CD4-positive, CD25-positive, alpha-beta regulatory T cell (primary cell): ENCODE results near the gene SEPHS1. TPM values are rescaled to one million over a fixed set of nuclear protein-coding genes. Genes with fewer than 3 reads are reported as not detected.

Experiments
- ATAC-seq, 2 donors: fragments of 150-1000 bp; cut with Tn5 transposase; one replicate each; pipeline ENCODE4 v1.10.0; 2021; ENCODE audit warnings: low read depth in 2 of 2, moderate number of reproducible peaks in 2 of 2, moderate library complexity in 1 of 2
- DNase-seq, 3 donors: peaks; one replicate each; pipeline versions ENCODE4 v3.0.0 to v3.0.0-alpha.2; 2012 to 2022; ENCODE audit warnings: mixed read lengths in 1 of 3
- H3K27ac ChIP-seq: one replicate; pipeline ENCODE4 v1.7.0; 2013; ENCODE audit warnings: mild to moderate bottlenecking, low read length; ENCODE audit not compliant: insufficient read depth, poor library complexity, severe bottlenecking
- H3K27me3 ChIP-seq: one replicate; pipeline ENCODE4 v1.7.0; 2013; ENCODE audit warnings: low read length; ENCODE audit not compliant: control insufficient read depth, insufficient read depth
- H3K36me3 ChIP-seq: one replicate; pipeline ENCODE4 v1.7.0; 2013; ENCODE audit warnings: mild to moderate bottlenecking, low read length, moderate library complexity; ENCODE audit not compliant: control insufficient read depth, insufficient read depth
- H3K4me1 ChIP-seq: 2 replicates; pipeline ENCODE4 v1.7.0; 2013; ENCODE audit warnings: mild to moderate bottlenecking, low read length; ENCODE audit not compliant: insufficient read depth, control insufficient read depth, poor library complexity, severe bottlenecking
- H3K4me3 ChIP-seq: one replicate; pipeline ENCODE4 v1.7.0; 2013; ENCODE audit warnings: low read depth, mild to moderate bottlenecking, low read length, moderate library complexity
- H3K9me3 ChIP-seq, 2 experiments: 1 replicate in 1 of 2; 2 replicates in 1 of 2; pipeline ENCODE4 v1.7.0; 2013; ENCODE audit warnings: low read length in 2 of 2, mild to moderate bottlenecking in 1 of 2, moderate library complexity in 1 of 2; ENCODE audit not compliant: control insufficient read depth in 2 of 2
- H3K27ac Mint-ChIP-seq, 3 donors: one replicate each; pipeline ENCODE4 v1.8.0; 2020 to 2022; ENCODE audit warnings: mild to moderate bottlenecking in 3 of 3, mixed read lengths in 3 of 3, moderate library complexity in 2 of 3
- H3K27me3 Mint-ChIP-seq: one replicate; pipeline ENCODE4 v1.8.0; 2022; ENCODE audit warnings: mild to moderate bottlenecking, mixed read lengths
- H3K36me3 Mint-ChIP-seq: one replicate; pipeline ENCODE4 v1.8.0; 2020; ENCODE audit warnings: mixed read lengths
- H3K4me1 Mint-ChIP-seq, 4 donors: one replicate each; pipeline ENCODE4 v1.8.0; 2020 to 2022; ENCODE audit warnings: mixed read lengths in 4 of 4, mild to moderate bottlenecking in 1 of 4
- H3K4me3 Mint-ChIP-seq, 4 donors: one replicate each; pipeline ENCODE4 v1.8.0; 2020 to 2022; ENCODE audit warnings: mild to moderate bottlenecking in 4 of 4, mixed read lengths in 4 of 4, moderate library complexity in 3 of 4
- H3K9me3 Mint-ChIP-seq, 7 donors: one replicate each; pipeline ENCODE4 v1.8.0; 2020 to 2022; ENCODE audit warnings: mixed read lengths in 7 of 7, mild to moderate bottlenecking in 3 of 7, moderate library complexity in 2 of 7
- polyA plus RNA-seq, 4 donors: library from polyadenylated mRNA; unstranded; fragments of 300-500 nt; fragmentation: Illumina TruSeq; gene quantifications; one replicate each; pipeline ENCODE4 v1.2.3, GENCODE V29; 2021
- total RNA-seq: library from RNA; stranded (reverse); gene quantifications from one replicate; pipeline ENCODE4 v1.2.3, GENCODE V29; 2022

Gene SEPHS1
- total and polyA plus RNA-seq, 5 donors from 2014 or later = 14.6 to 26.6 (median 19.2) TPM

DNA sequence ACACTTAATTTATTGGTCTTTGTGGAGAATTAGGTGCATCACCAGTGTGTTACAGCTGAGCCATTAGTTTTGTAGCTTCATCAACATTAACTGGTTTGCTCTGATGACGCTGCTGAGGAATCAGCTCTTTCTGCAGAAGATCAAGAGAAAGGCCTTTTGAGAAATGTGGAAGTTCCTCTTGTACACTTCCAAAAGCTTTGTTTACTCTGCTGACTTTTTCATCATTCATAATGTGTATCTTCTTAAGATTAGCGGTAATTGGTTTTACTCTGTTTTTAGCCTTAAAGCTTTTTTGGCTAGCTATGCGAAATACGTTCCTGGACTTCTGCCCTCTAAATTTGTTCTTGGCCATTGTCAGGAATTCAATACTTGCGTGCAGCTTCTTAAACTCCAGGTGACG is 40.0 kb downstream of the SEPHS1 start:
- no peaks in the 10 kb centered on the region for H3K36me3 ChIP-seq
- H3K4me3 ChIP-seq = no peak overlapping the region
- no peaks in the 10 kb centered on the region for H3K4me1 ChIP-seq
- Mint-ChIP-seq H3K27me3 (no peaks in the 10 kb centered on the region), H3K4me1 (peaks cover 0 to 3% (median 0%) of the 10 kb centered on the region in 4 donors), H3K36me3 (peaks cover 7% of the 10 kb centered on the region), H3K4me3 (no peak overlapping the region), H3K27ac (no peak overlapping the region), H3K9me3 (no peaks in the 10 kb centered on the region)
- no peaks in the 10 kb centered on the region for H3K9me3 ChIP-seq
- ATAC-seq (no peak), DNase-seq (no peak)
- no peak overlapping the region for H3K27ac ChIP-seq
- no peaks in the 10 kb centered on the region for H3K27me3 ChIP-seq

GRCh38 chr10:13306103-13306502 is 42.0 kb downstream of the SEPHS1 start:
- Histone ChIP-seq H3K4me3 (no peak overlapping the region), H3K27me3 (no peaks in the 10 kb centered on the region), H3K27ac (no peak overlapping the region), H3K4me1 (peaks cover 17% of the 10 kb centered on the region), H3K9me3 (no peaks in the 10 kb centered on the region), H3K36me3 (no peaks in the 10 kb centered on the region)
- ATAC-seq (no peak), DNase-seq (no peak)
- Mint-ChIP-seq H3K27me3 (no peaks in the 10 kb centered on the region), H3K27ac (no peak overlapping the region), H3K4me3 (peak overlapping the region in 1 of 4 donors; percentile 15), H3K36me3 (peaks cover 7% of the 10 kb centered on the region), H3K9me3 (no peaks in the 10 kb centered on the region), H3K4me1 (peaks cover 2 to 20% (median 12%) of the 10 kb centered on the region in 4 donors)

- Mint-ChIP-seq H3K4me1 (peaks cover 5 to 32% (median 12%) of the 10 kb centered on the region in 4 donors), H3K27ac (peak overlapping the region in 2 of 3 donors; percentile 100), H3K9me3 (no peaks in the 10 kb centered on the region), H3K27me3 (no peaks in the 10 kb centered on the region), H3K4me3 (peak overlapping the region; percentile 88 to 92 (median 90)), H3K36me3 (peaks cover 7% of the 10 kb centered on the region)
- no peaks in the 10 kb centered on the region for H3K27me3 ChIP-seq
- H3K9me3 ChIP-seq = no peaks in the 10 kb centered on the region
- H3K4me1 ChIP-seq = peaks cover 30% of the 10 kb centered on the region
- DNase-seq (no peak), ATAC-seq (no peak)
- peak overlapping the region; percentile 100 for H3K27ac ChIP-seq
- H3K36me3 ChIP-seq = no peaks in the 10 kb centered on the region
- no peak overlapping the region for H3K4me3 ChIP-seq
Measured at GRCh38 chr10:13302821-13303555, 45.1 kb downstream of the SEPHS1 start.

DNA sequence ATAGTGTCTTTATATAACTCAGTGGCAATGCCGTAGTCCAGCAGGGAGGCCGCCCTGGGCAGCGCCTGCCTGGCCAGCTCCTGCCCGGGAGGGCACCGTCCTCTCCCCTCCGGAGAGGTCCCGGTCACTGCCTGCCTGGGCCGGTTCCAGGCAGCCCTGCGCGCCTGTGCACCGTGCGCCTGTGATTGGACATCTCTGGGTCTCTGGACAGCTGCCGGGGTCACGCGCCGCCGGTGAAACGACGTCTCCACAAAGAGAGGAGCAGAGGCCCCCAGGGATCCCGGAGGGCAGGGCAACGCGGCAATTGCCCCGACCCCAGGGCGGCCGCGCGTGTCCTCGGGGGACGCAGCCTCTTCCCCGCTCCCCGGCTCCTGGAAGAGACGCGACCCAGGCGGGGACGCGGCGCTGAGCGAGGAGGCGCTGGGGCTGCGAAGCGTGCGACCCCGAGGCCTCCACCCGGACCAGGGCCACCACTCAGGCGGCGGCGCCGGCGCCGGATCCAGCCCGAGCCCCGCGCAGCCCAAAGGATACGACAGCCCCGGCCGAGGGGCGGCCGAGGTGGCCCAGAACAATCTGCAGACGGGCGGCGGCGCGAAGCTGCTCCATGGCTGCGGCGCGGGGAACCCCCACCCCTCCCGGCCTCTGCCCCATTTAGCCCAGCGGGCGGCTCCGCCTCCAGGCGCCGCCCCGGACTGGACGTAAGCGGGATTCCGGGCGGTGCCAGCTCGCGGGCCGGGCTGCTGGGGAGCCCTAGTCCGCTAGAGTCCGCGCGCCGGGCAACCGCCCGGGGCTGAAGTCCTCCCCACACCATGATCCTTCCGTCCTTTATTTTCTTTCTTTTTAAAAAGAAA is 48.4 kb downstream of the SEPHS1 start, which contains the start of gene PHYH:
Gene PHYH (minus strand): TSS at position 628 of the 851 bp plus-strand sequence. CDS start 22 bp downstream, at position 606.
- peak; percentile 78 to 85 (median 80) for DNase-seq
- Mint-ChIP-seq H3K36me3 (no peaks in the 10 kb centered on the region), H3K27ac (peak within 1 kb of the TSS; percentile 93 to 100 (median 96)), H3K9me3 (no peaks in the 10 kb centered on the region), H3K4me1 (peaks cover 5 to 32% (median 12%) of the 10 kb centered on the region in 4 donors), H3K4me3 (peak within 1 kb of the TSS; percentile 89 to 94 (median 90)), H3K27me3 (no peaks in the 10 kb centered on the region)
- Histone ChIP-seq H3K4me1 (peaks cover 30% of the 10 kb centered on the region), H3K36me3 (no peaks in the 10 kb centered on the region), H3K27ac (peak within 1 kb of the TSS; percentile 100), H3K27me3 (no peaks in the 10 kb centered on the region), H3K9me3 (no peaks in the 10 kb centered on the region), H3K4me3 (peak within 1 kb of the TSS; percentile 61)
- ATAC-seq = peak; percentile 53 to 54

GRCh38 chr10:13298748-13299436 is 49.2 kb downstream of the SEPHS1 start:
- Histone ChIP-seq H3K36me3 (no peaks in the 10 kb centered on the region), H3K27me3 (no peaks in the 10 kb centered on the region), H3K9me3 (no peaks in the 10 kb centered on the region), H3K4me1 (peaks cover 30% of the 10 kb centered on the region), H3K4me3 (peak overlapping the region; percentile 57), H3K27ac (peak overlapping the region; percentile 100)
- peaks cover 5 to 29% (median 12%) of the 10 kb centered on the region in 4 donors for H3K4me1 Mint-ChIP-seq
- DNase-seq (no peak), ATAC-seq (no peak)
- H3K36me3 Mint-ChIP-seq = no peaks in the 10 kb centered on the region
- no peaks in the 10 kb centered on the region for H3K9me3 Mint-ChIP-seq
- H3K27ac Mint-ChIP-seq = peak overlapping the region; percentile 76 to 88 (median 80)
- H3K4me3 Mint-ChIP-seq = peak overlapping the region; percentile 84 to 91 (median 88)
- no peaks in the 10 kb centered on the region for H3K27me3 Mint-ChIP-seq

- Histone ChIP-seq H3K27me3 (no peaks in the 10 kb centered on the region), H3K9me3 (no peaks in the 10 kb centered on the region), H3K4me1 (peaks cover 17% of the 10 kb centered on the region), H3K27ac (no peak overlapping the region), H3K4me3 (no peak overlapping the region), H3K36me3 (no peaks in the 10 kb centered on the region)
- peaks cover 14% of the 10 kb centered on the region for H3K36me3 Mint-ChIP-seq
- ATAC-seq (no peak), DNase-seq (no peak)
- H3K4me1 Mint-ChIP-seq = peaks cover 0 to 16% (median 3%) of the 10 kb centered on the region in 4 donors
- H3K4me3 Mint-ChIP-seq = no peak overlapping the region
- no peak overlapping the region for H3K27ac Mint-ChIP-seq
- no peaks in the 10 kb centered on the region for H3K9me3 Mint-ChIP-seq
- H3K27me3 Mint-ChIP-seq = no peaks in the 10 kb centered on the region
Measured at GRCh38 chr10:13296476-13296875, 51.6 kb downstream of the SEPHS1 start.

DNA sequence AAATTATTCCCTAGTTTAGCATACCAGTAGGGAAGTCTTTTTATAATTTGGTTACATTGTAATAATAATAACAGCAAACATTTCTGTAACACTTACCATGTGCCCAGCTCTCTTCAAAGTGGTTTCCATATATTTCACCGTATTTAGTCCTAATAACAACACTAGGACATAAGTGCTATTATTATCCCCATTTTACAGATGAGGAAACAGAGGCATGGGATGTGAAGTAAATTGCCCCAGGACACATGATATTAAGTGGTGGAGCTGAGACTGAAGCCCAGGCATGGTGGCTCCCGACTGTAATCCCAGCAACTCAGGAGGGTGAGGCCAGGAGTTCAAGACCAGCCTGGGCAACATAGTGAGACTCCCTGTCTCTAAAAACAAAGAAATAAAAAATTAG is 53.3 kb downstream of the SEPHS1 start:
- no peak overlapping the region for H3K4me3 ChIP-seq
- Mint-ChIP-seq H3K36me3 (peaks cover 18% of the 10 kb centered on the region), H3K27ac (no peak overlapping the region), H3K27me3 (no peaks in the 10 kb centered on the region), H3K9me3 (no peaks in the 10 kb centered on the region), H3K4me3 (no peak overlapping the region), H3K4me1 (peaks cover 0 to 5% (median 1%) of the 10 kb centered on the region in 4 donors)
- DNase-seq (no peak), ATAC-seq (no peak)
- no peaks in the 10 kb centered on the region for H3K36me3 ChIP-seq
- H3K9me3 ChIP-seq = no peaks in the 10 kb centered on the region
- no peak overlapping the region for H3K27ac ChIP-seq
- peaks cover 6% of the 10 kb centered on the region for H3K4me1 ChIP-seq
- H3K27me3 ChIP-seq = no peaks in the 10 kb centered on the region
